Measurements from ENCODE around the gene CLEC2L. TPM values are rescaled to one million over a fixed set of nuclear protein-coding genes. Genes with fewer than 3 reads are reported as not detected.

The CLEC2L gene
- total and polyA plus RNA-seq, 2 of the 8 experiments (the other 6 are each of a cell fraction or from before 2014, with no cell fraction given), result 0.20 to 1.9 TPM

GRCh38 chr7:139587535-139587934, 64.0 kb downstream of the CLEC2L start:
- ChIA-PET CTCF (ENCODE audit: partially characterized antibody) (interaction anchor here (0.7 to 5.0 kb wide), 5 partner anchors 14 to 415 kb away, joined by 3 to 51 read pairs (median 3); no protein-coding TSS in a partner anchor), POLR2A (ENCODE audit: partially characterized antibody) (no interaction called here)
- H3K18ac ChIP-seq (ENCODE audit: extremely low read depth, low read length), result no peak overlapping the region
- H3K56ac ChIP-seq (replicated peaks; ENCODE audit: insufficient read length, low read depth, low read length), result no peak overlapping the region
- H4K91ac ChIP-seq (replicated peaks; ENCODE audit: insufficient read length, low read length), result no peak overlapping the region
- H3K79me1 ChIP-seq (ENCODE audit: low read depth, low read length), result no peaks in the 10 kb centered on the region
- H3K23me2 ChIP-seq (ENCODE audit: low read depth, low read length), result no peaks in the 10 kb centered on the region
- H3K4ac ChIP-seq (replicated peaks; ENCODE audit: insufficient read length, low read depth, low read length), result no peak overlapping the region
- H3K79me2 ChIP-seq (ENCODE audit: control insufficient read depth in 1 of 2, insufficient read depth in 2 of 2, low read length in 2 of 2), result no peaks in the 10 kb centered on the region
- H3K36me3 ChIP-seq (ENCODE audit: control insufficient read depth in 2 of 4, insufficient read depth in 4 of 4, low read length in 3 of 4), result no peaks in the 10 kb centered on the region
- H3K27me3 ChIP-seq (replicated peaks in 1 of 4; ENCODE audit: control insufficient read depth in 3 of 4, extremely low read depth in 1 of 4, insufficient read depth in 3 of 4, low read length in 3 of 4), result no peaks in the 10 kb centered on the region
- H2BK20ac ChIP-seq (ENCODE audit: low read length), result no peak overlapping the region
- no peak overlapping the region for H3K23ac ChIP-seq (ENCODE audit: insufficient read length)
- H4K20me1 ChIP-seq (replicated peaks in 1 of 2; ENCODE audit: control insufficient read depth in 1 of 2, insufficient read depth in 2 of 2, low read length in 2 of 2), result no peaks in the 10 kb centered on the region
- H2BK5ac ChIP-seq (ENCODE audit: low read depth, low read length), result no peak overlapping the region
- H3K9me3 ChIP-seq (ENCODE audit: insufficient read depth in 2 of 2, low read depth in 1 of 2, low read length in 1 of 2), result no peaks in the 10 kb centered on the region
- H3K4me1 ChIP-seq (replicated peaks in 1 of 4; ENCODE audit: control insufficient read depth in 3 of 4, insufficient read depth in 4 of 4, low read length in 3 of 4), result no peaks in the 10 kb centered on the region; a peak in 1 of 7 replicates
- no peak overlapping the region for H3K14ac ChIP-seq (ENCODE audit: insufficient read length)
- H2BK120ac ChIP-seq (replicated peaks; ENCODE audit: low read depth, low read length), result no peak overlapping the region
- no peak overlapping the region for H3K9ac ChIP-seq (replicated peaks in 1 of 4; ENCODE audit: extremely low read depth in 1 of 4, low read depth in 3 of 4, low read length in 3 of 4)
- no peak overlapping the region for H4K8ac ChIP-seq (ENCODE audit: extremely low read depth, insufficient read depth, low read length)
- no peak overlapping the region for H3K27ac ChIP-seq (ENCODE audit: low read depth, low read length)
- H2BK12ac ChIP-seq (ENCODE audit: low read depth, low read length), result no peak overlapping the region
- DNase-seq (ENCODE audit: low read depth in 1 of 2, low spot score in 2 of 2) (no peak), FAIRE-seq (no peak)
- WGBS, 2 experiments (ENCODE audit: extremely low coverage in 1 of 2, insufficient coverage in 1 of 2, insufficient read length in 1 of 2, insufficient replicate concordance in 2 of 2, low coverage in 1 of 2, low lambda C conversion rate in 2 of 2, missing lambda C conversion rate in 1 of 2), result 89% methylated on average over 7 of the region's 7 CpGs; no CpG with 5 or more reads in 1 of the 2 experiments
- H3K4me3 ChIP-seq (ENCODE audit: extremely low read depth in 1 of 4, insufficient read depth in 2 of 4, low read depth in 3 of 4, low read length in 4 of 4), result no peak overlapping the region
- TF ChIP-seq HDAC6 (IDR thresholded peaks at IDR 0.05; ENCODE audit: low read depth, low read length), result no peak
- H3K4me2 ChIP-seq (ENCODE audit: insufficient read depth in 1 of 2, low read depth in 2 of 2, low read length in 2 of 2), result no peak overlapping the region
- no peak overlapping the region for H2AFZ ChIP-seq (ENCODE audit: low read length)
- H4K5ac ChIP-seq (ENCODE audit: insufficient read length, low read depth, low read length), result no peak overlapping the region
- H2AK5ac ChIP-seq (ENCODE audit: low read depth, low read length), result no peak overlapping the region
- no peak overlapping the region for H2BK15ac ChIP-seq (ENCODE audit: low read length)

Measured in H1 (cell line).